Stomach (tissue), 9 donors: Measurements from ENCODE around the gene EPB41L4B. TPM values are rescaled to one million over a fixed set of nuclear protein-coding genes. Genes with fewer than 3 reads are reported as not detected.
A peak's percentile ranks its signal among the peaks of the same experiment; 100 is the strongest.

Experiments used
- DNase-seq, 2 donors: peaks; one replicate each; pipeline versions ENCODE4 v3.0.0 to v3.0.0-alpha.2; 2013 to 2019
- H3K27ac ChIP-seq, 5 donors: fragments of 200-600 bp in 4 of 5; sonication (generic) in 4 of 5; one replicate each; pipeline ENCODE4 v1.5.1; 2013 to 2019; ENCODE audit warnings: mild to moderate bottlenecking in 1 of 5, moderate library complexity in 1 of 5
- H3K27me3 ChIP-seq, 3 donors: fragments of 200-600 bp; sonication (generic); one replicate each; pipeline ENCODE4 v1.5.1; 2017 to 2019; ENCODE audit warnings: mixed run types in 1 of 3
- H3K36me3 ChIP-seq, 4 donors: fragments of 200-600 bp; sonication (generic); 1 replicate in 3 of 4; 2 replicates in 1 of 4; pipeline ENCODE4 v1.5.1; 2016 to 2019
- H3K4me1 ChIP-seq, 4 donors: fragments of 200-600 bp; sonication (generic); one replicate each; pipeline ENCODE4 v1.5.1; 2016 to 2019
- H3K4me3 ChIP-seq, 4 donors: fragments of 200-600 bp; sonication (generic) in 3 of 4; one replicate each; pipeline ENCODE4 v1.5.1; 2016 to 2019; ENCODE audit warnings: mild to moderate bottlenecking in 1 of 4
- H3K9me3 ChIP-seq, 4 donors: fragments of 200-600 bp; sonication (generic); one replicate each; pipeline ENCODE4 v1.5.1; 2016 to 2019
- EP300 ChIP-seq: sonication (generic); formaldehyde crosslinking; IDR thresholded peaks from one replicate; pipeline ENCODE4 v1.6.1; 2017; ENCODE audit warnings: antibody characterized with exemption
- POLR2A ChIP-seq, 4 donors: fragments of 450-650 bp; IDR thresholded peaks; one replicate each; pipeline ENCODE4 v1.6.1; 2016; ENCODE audit warnings: antibody characterized with exemption in 4 of 4, control low read depth in 2 of 4, mild to moderate bottlenecking in 1 of 4, moderate library complexity in 1 of 4
- POLR2AphosphoS5 ChIP-seq, 3 donors: sonication (generic); formaldehyde crosslinking; IDR thresholded peaks; one replicate each; pipeline ENCODE4 v1.6.1; 2016; ENCODE audit warnings: antibody characterized with exemption in 3 of 3
- WGBS, 5 donors: extraction: QIAGEN DNeasy Blood & Tissue Kit in 3 of 5; methylation state at CpG; one replicate each; pipeline versions ENCODE4 v1.1.5 to v1.1.7; 2013 to 2018; 5-methylcytosine and 5-hydroxymethylcytosine counted together
- intact Hi-C: fragments of 100-400 bp; cut with DNase I; formaldehyde crosslinking; loops from one replicate; pipeline ENCODE4 v1.15.1; 2023; ENCODE audit warnings: low total_unique reads
- polyA plus RNA-seq, 3 donors: library from polyadenylated mRNA; stranded (reverse); fragments of 200-250 nt; gene quantifications; one replicate each; pipeline ENCODE4 v1.2.3, GENCODE V29; 2013
- total RNA-seq, 5 donors: library from RNA; depleted of rRNA; stranded (reverse); fragments of >200 nt; gene quantifications; one replicate each; pipeline versions ENCODE4 v1.1.0 to v1.2.3, GENCODE V29; 2014 to 2016
- TF ChIP-seq, protein P1 (sequence below), 7 experiments: fragments of 450-650 bp in 4 of 7; fragments of 200-600 bp in 3 of 7; sonication (generic) in 3 of 7; IDR thresholded peaks; one replicate each; pipeline ENCODE4 v1.5.1; 2016 to 2019; ENCODE audit warnings: antibody characterized with exemption in 7 of 7, control low read depth in 2 of 7, mild to moderate bottlenecking in 1 of 7
- donor health status: healthy with polysubstance abuse.
- donor health status: Bipolar disorder and iron deficiency.
- donor health status: healthy.

Gene EPB41L4B
- total and polyA plus RNA-seq, 8 donors: 9.2 to 52.4 (median 24.4) TPM

DNA sequence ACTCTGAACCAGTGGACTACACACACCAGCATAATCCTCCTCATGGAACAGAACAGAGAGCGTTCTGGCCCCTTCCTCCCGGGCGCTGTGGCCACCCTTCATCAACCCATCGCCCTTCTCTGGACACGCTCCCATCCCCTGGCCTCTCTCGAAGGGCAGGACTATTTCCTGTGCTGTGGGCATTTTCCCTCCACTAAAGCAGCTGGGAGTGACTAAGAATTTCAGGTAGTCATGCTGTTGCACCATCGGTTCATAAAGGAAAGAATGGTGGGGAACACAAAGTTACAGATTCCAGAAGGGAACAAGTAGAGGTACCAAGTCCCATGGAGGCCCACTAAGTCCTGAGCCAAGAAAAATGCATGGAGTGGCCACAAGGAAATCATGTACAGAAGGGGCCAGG, 68.6 kb downstream of the EPB41L4B start:
- H3K27me3 ChIP-seq: no peaks in the 10 kb centered on the region

DNA sequence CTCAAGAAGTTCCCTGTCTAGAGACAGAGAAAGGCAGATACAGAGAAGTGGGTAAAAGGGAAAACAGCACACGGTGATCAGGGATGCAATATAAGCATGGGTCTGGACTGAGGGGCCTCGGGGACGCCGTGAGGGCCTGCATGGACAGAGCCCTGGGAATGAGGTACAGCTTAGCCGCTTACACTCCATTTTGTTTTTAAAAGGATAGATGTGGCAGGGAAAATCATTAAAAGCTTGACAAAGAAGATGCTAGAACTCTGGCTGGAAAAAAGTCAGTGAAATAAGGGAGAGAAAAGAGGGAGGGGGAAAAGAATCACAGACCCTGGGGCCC, 69.1 kb downstream of the EPB41L4B start:
- intact Hi-C loops: no loop called here
- no peak for TF ChIP-seq POLR2AphosphoS5 (IDR thresholded peaks at IDR 0.05)
- TF ChIP-seq, protein P1, sequence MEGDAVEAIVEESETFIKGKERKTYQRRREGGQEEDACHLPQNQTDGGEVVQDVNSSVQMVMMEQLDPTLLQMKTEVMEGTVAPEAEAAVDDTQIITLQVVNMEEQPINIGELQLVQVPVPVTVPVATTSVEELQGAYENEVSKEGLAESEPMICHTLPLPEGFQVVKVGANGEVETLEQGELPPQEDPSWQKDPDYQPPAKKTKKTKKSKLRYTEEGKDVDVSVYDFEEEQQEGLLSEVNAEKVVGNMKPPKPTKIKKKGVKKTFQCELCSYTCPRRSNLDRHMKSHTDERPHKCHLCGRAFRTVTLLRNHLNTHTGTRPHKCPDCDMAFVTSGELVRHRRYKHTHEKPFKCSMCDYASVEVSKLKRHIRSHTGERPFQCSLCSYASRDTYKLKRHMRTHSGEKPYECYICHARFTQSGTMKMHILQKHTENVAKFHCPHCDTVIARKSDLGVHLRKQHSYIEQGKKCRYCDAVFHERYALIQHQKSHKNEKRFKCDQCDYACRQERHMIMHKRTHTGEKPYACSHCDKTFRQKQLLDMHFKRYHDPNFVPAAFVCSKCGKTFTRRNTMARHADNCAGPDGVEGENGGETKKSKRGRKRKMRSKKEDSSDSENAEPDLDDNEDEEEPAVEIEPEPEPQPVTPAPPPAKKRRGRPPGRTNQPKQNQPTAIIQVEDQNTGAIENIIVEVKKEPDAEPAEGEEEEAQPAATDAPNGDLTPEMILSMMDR (IDR thresholded peaks at IDR 0.05): no peak

More for the DNA sequence above, 68.6 kb downstream of the EPB41L4B start:
- intact Hi-C loops: no loop called here
- TF ChIP-seq, protein P1 (IDR thresholded peaks at IDR 0.05): no peak
- TF ChIP-seq POLR2A (IDR thresholded peaks at IDR 0.05) (no peak), EP300 (no peak), POLR2AphosphoS5 (IDR thresholded peaks at IDR 0.05) (no peak)
- DNase-seq: no peak
- peak overlapping the region; percentile 77 to 90 (median 85) for H3K27ac ChIP-seq
- WGBS, 5 donors: 92 to 98% (median 96%) methylated on average over 7 of the region's 7 CpGs
- H3K4me1 ChIP-seq: peaks cover 25 to 64% (median 48%) of the 10 kb centered on the region in 4 donors
- no peak overlapping the region for H3K4me3 ChIP-seq
- H3K9me3 ChIP-seq: no peaks in the 10 kb centered on the region
- peaks cover 0 to under 1% (median 0%) of the 10 kb centered on the region in 4 donors for H3K36me3 ChIP-seq

DNA sequence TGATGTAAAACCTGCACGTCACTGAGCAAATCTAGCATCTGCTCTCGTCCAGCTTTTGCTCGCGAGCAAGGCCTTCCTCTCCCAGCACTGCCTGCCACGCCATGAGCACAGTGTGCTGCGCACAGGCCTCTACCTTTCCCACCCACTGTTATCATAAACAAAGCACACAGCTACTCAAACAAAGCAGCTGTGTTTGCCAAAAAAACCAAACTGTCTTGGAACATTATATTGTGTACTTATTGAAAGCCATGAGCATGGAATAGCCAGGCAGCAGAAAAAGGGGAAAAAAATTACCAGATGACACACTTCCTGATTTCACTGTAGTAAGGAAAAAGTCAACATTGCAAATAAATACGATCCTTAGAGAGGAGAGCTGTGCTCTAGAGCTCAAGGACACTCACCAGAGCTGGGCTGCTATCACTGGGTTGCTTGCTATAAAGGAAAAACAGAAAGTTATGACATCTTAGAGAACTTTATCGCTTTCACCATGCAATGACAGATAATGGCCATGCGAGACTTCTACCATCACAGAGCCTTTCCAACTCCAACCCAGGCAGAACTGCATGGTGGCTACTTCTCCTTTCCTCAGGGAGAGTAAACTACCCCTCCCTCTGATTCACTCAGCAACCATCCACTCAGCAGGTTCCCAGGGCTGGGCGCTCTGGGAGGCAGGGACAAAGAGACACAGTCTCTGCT, 69.6 kb downstream of the EPB41L4B start:
- Histone ChIP-seq H3K4me1 (peaks cover 25 to 64% (median 48%) of the 10 kb centered on the region in 4 donors), H3K27ac (peak overlapping the region; percentile 77 to 90 (median 85)), H3K36me3 (no peaks in the 10 kb centered on the region), H3K4me3 (no peak overlapping the region), H3K27me3 (no peaks in the 10 kb centered on the region), H3K9me3 (no peaks in the 10 kb centered on the region)
- WGBS, 5 donors: 31 to 59% (median 35%) methylated on average over 10 of the region's 10 CpGs
- TF ChIP-seq POLR2AphosphoS5 (IDR thresholded peaks at IDR 0.05) (peak in 2 of 3 donors; percentile 74 to 77), POLR2A (IDR thresholded peaks at IDR 0.05) (no peak), EP300 (no peak)
- TF ChIP-seq, protein P1 (IDR thresholded peaks at IDR 0.05): no peak
- DNase-seq: peak; percentile 74 to 82
- intact Hi-C loops: no loop called here

More for the DNA sequence above, 69.1 kb downstream of the EPB41L4B start:
- no peak for DNase-seq
- Histone ChIP-seq H3K4me1 (peaks cover 25 to 64% (median 48%) of the 10 kb centered on the region in 4 donors), H3K36me3 (no peaks in the 10 kb centered on the region), H3K9me3 (no peaks in the 10 kb centered on the region), H3K27me3 (no peaks in the 10 kb centered on the region), H3K27ac (peak overlapping the region; percentile 77 to 90 (median 85)), H3K4me3 (no peak overlapping the region)
- WGBS, 5 donors: 78 to 91% (median 83%) methylated on average over 5 of the region's 5 CpGs

DNA sequence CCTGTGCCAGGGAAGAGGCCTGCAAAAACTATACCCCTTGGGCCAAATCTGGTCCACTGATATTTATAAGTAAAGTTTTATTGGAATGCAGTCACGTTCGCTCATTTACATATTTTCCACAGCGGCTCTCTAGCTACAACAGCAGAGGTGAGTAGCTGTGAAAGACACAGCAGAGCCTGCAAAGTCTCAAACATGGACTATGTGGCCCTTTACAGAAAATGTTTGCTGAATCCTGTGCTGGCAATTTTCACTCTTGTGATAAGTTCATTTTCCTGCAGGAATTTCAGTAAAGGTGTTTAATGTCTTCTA, 70.1 kb downstream of the EPB41L4B start:
- H3K27ac ChIP-seq: peak overlapping the region; percentile 77 to 90 (median 84)
- H3K36me3 ChIP-seq: no peaks in the 10 kb centered on the region
- TF ChIP-seq, protein P1 (IDR thresholded peaks at IDR 0.05): no peak
- TF ChIP-seq POLR2A (IDR thresholded peaks at IDR 0.05) (no peak), EP300 (no peak)
- 26 to 67% (median 45%) methylated on average over 3 of the region's 3 CpGs for WGBS, 5 donors
- no peaks in the 10 kb centered on the region for H3K9me3 ChIP-seq
- DNase-seq: no peak
- no peak overlapping the region for H3K4me3 ChIP-seq
- peaks cover 25 to 64% (median 48%) of the 10 kb centered on the region in 4 donors for H3K4me1 ChIP-seq
- no peaks in the 10 kb centered on the region for H3K27me3 ChIP-seq
- intact Hi-C loops: no loop called here
